ENCODE measurements around the gene PIR. TPM values are rescaled to one million over a fixed set of nuclear protein-coding genes. Genes with fewer than 3 reads are reported as not detected.

The PIR gene
- total and polyA plus RNA-seq, 2 of the 8 experiments (the other 6 are each of a cell fraction or from before 2014, with no cell fraction given), result 6.4 to 10.3 TPM

- no peaks in the 10 kb centered on the region for H4K20me1 ChIP-seq (replicated peaks in 1 of 2; ENCODE audit: control insufficient read depth in 1 of 2, insufficient read depth in 2 of 2, low read length in 2 of 2)
- ChIA-PET POLR2A (ENCODE audit: partially characterized antibody) (no interaction called here), CTCF (ENCODE audit: partially characterized antibody) (interaction anchor here (0.8 kb wide), 1 partner anchor 53 kb away, joined by 3 read pairs; no protein-coding TSS in a partner anchor)
- H3K9me3 ChIP-seq (ENCODE audit: insufficient read depth in 2 of 2, low read depth in 1 of 2, low read length in 1 of 2), result no peaks in the 10 kb centered on the region
- H3K4me2 ChIP-seq (ENCODE audit: insufficient read depth in 1 of 2, low read depth in 2 of 2, low read length in 2 of 2), result no peak overlapping the region
- no peaks in the 10 kb centered on the region for H3K23me2 ChIP-seq (ENCODE audit: low read depth, low read length)
- H3K23ac ChIP-seq (ENCODE audit: insufficient read length), result no peak overlapping the region
- H3K9ac ChIP-seq (replicated peaks in 1 of 4; ENCODE audit: extremely low read depth in 1 of 4, low read depth in 3 of 4, low read length in 3 of 4), result no peak overlapping the region
- TF ChIP-seq SIN3A (conservative IDR thresholded peaks at IDR 0.05 in 1 of 2, IDR thresholded peaks at IDR 0.05 in 1 of 2; ENCODE audit: low read depth in 1 of 2, low read length in 2 of 2), result no peak
- no peak for TF ChIP-seq SIRT6 (IDR thresholded peaks at IDR 0.05; ENCODE audit: low read length)
- no peak for TF ChIP-seq RFX5 (IDR thresholded peaks at IDR 0.05; ENCODE audit: borderline replicate concordance, low read depth, low read length)
- TF ChIP-seq CHD2 (IDR thresholded peaks at IDR 0.05; ENCODE audit: low read length), result no peak
- no peak for TF ChIP-seq ASH2L (IDR thresholded peaks at IDR 0.05; ENCODE audit: low read length)
- H4K5ac ChIP-seq (ENCODE audit: insufficient read length, low read depth, low read length), result no peak overlapping the region
- H3K56ac ChIP-seq (replicated peaks; ENCODE audit: insufficient read length, low read depth, low read length), result no peak overlapping the region
- no peak overlapping the region for H3K4ac ChIP-seq (replicated peaks; ENCODE audit: insufficient read length, low read depth, low read length)
- no peak overlapping the region for H2BK12ac ChIP-seq (ENCODE audit: low read depth, low read length)
- no peak overlapping the region for H3K18ac ChIP-seq (ENCODE audit: extremely low read depth, low read length)
- WGBS, 2 experiments (ENCODE audit: extremely low coverage in 1 of 2, insufficient coverage in 1 of 2, insufficient read length in 1 of 2, insufficient replicate concordance in 2 of 2, low coverage in 1 of 2, low lambda C conversion rate in 2 of 2, missing lambda C conversion rate in 1 of 2), result 89% methylated on average over 6 of the region's 6 CpGs; no CpG with 5 or more reads in 1 of the 2 experiments
- no peak overlapping the region for H2AFZ ChIP-seq (ENCODE audit: low read length)
- no peaks in the 10 kb centered on the region for H3K79me1 ChIP-seq (ENCODE audit: low read depth, low read length)
- H2AK5ac ChIP-seq (ENCODE audit: low read depth, low read length), result no peak overlapping the region
- H3K4me3 ChIP-seq (ENCODE audit: extremely low read depth in 1 of 4, insufficient read depth in 2 of 4, low read depth in 3 of 4, low read length in 4 of 4), result no peak overlapping the region
- no peaks in the 10 kb centered on the region for H3K36me3 ChIP-seq (ENCODE audit: control insufficient read depth in 2 of 4, insufficient read depth in 4 of 4, low read length in 3 of 4)
- no peak overlapping the region for H4K8ac ChIP-seq (ENCODE audit: extremely low read depth, insufficient read depth, low read length)
- H2BK15ac ChIP-seq (ENCODE audit: low read length), result no peak overlapping the region
- H2BK120ac ChIP-seq (replicated peaks; ENCODE audit: low read depth, low read length), result no peak overlapping the region
- DNase-seq (ENCODE audit: low read depth in 1 of 2, low spot score in 2 of 2) (no peak), FAIRE-seq (no peak)
- H4K91ac ChIP-seq (replicated peaks; ENCODE audit: insufficient read length, low read length), result no peak overlapping the region
- H3K27me3 ChIP-seq (replicated peaks in 1 of 4; ENCODE audit: control insufficient read depth in 3 of 4, extremely low read depth in 1 of 4, insufficient read depth in 3 of 4, low read length in 3 of 4), result no peaks in the 10 kb centered on the region
- no peak overlapping the region for H2BK5ac ChIP-seq (ENCODE audit: low read depth, low read length)
- H2BK20ac ChIP-seq (ENCODE audit: low read length), result no peak overlapping the region
- no peaks in the 10 kb centered on the region for H3K79me2 ChIP-seq (ENCODE audit: control insufficient read depth in 1 of 2, insufficient read depth in 2 of 2, low read length in 2 of 2)
- no peak overlapping the region for H3K27ac ChIP-seq (ENCODE audit: low read depth, low read length)
- H3K14ac ChIP-seq (ENCODE audit: insufficient read length), result no peak overlapping the region
- no peaks in the 10 kb centered on the region for H3K4me1 ChIP-seq (replicated peaks in 1 of 4; ENCODE audit: control insufficient read depth in 3 of 4, insufficient read depth in 4 of 4, low read length in 3 of 4)
These were observed 80.0 kb downstream of the PIR start for GRCh38 chrX:15413101-15413500.

All from H1 (cell line).